ENCODE data around the gene ARMC10.

Gene ARMC10

GRCh38 chr7:103114576-103115008, 39.7 kb downstream of the ARMC10 start:
- H3K27ac ChIP-seq (ENCODE audit: low read depth, low read length, poor library complexity, severe bottlenecking) = no peak overlapping the region
- H3K9ac ChIP-seq (ENCODE audit: low read length) = no peak overlapping the region

GRCh38 chr7:103115771-103116170, 40.8 kb downstream of the ARMC10 start:
- H3F3A ChIP-seq (ENCODE audit: insufficient read depth, low read length) = no peaks in the 10 kb centered on the region
- no peak overlapping the region for H3K27ac ChIP-seq (ENCODE audit: low read depth, low read length, poor library complexity, severe bottlenecking)
- H2AFZ ChIP-seq (ENCODE audit: low read length) = no peak overlapping the region
- no peaks in the 10 kb centered on the region; the same call in 1 of the 2 replicates for H3K79me2 ChIP-seq (ENCODE audit: insufficient read depth, low read length)
- TF ChIP-seq CTCF (IDR thresholded peaks at IDR 0.05; ENCODE audit: low read length) (no peak), EZH2 (IDR thresholded peaks at IDR 0.05; ENCODE audit: borderline replicate concordance, low read length) (no peak)
- no peaks in the 10 kb centered on the region for H3K9me2 ChIP-seq (ENCODE audit: low read depth, low read length)
- H3K4me2 ChIP-seq (ENCODE audit: low read length) = no peak overlapping the region
- H4K20me1 ChIP-seq (ENCODE audit: insufficient read depth, low read length) = no peaks in the 10 kb centered on the region
- H3K4me3 ChIP-seq (ENCODE audit: low read depth, low read length, poor library complexity, severe bottlenecking) = no peak overlapping the region
- H3K36me3 ChIP-seq (ENCODE audit: insufficient read depth, low read length) = peaks cover 89% of the 10 kb centered on the region
- no peak overlapping the region for H3K9ac ChIP-seq (ENCODE audit: low read length)
- H3K27me3 ChIP-seq (ENCODE audit: insufficient read depth, low read length) = no peaks in the 10 kb centered on the region
- no peaks in the 10 kb centered on the region for H3K4me1 ChIP-seq (ENCODE audit: insufficient read depth, low read length, severe bottlenecking)
- peaks cover 4% of the 10 kb centered on the region; the same call in 1 of the 2 replicates for H3K9me3 ChIP-seq (ENCODE audit: low read length)

More at GRCh38 chr7:103114576-103115008, 39.7 kb downstream of the ARMC10 start:
- Histone ChIP-seq H2AFZ (ENCODE audit: low read length) (no peak overlapping the region), H3K4me2 (ENCODE audit: low read length) (no peak overlapping the region), H3K79me2 (ENCODE audit: insufficient read depth, low read length) (no peaks in the 10 kb centered on the region; the same call in 1 of the 2 replicates), H3K27me3 (ENCODE audit: insufficient read depth, low read length) (no peaks in the 10 kb centered on the region), H3K36me3 (ENCODE audit: insufficient read depth, low read length) (peaks cover 90% of the 10 kb centered on the region), H3K4me3 (ENCODE audit: low read depth, low read length, poor library complexity, severe bottlenecking) (no peak overlapping the region), H3K4me1 (ENCODE audit: insufficient read depth, low read length, severe bottlenecking) (no peaks in the 10 kb centered on the region), H3K9me3 (ENCODE audit: low read length) (peaks cover 4% of the 10 kb centered on the region; the same call in 1 of the 2 replicates), H3K9me2 (ENCODE audit: low read depth, low read length) (no peaks in the 10 kb centered on the region), H4K20me1 (ENCODE audit: insufficient read depth, low read length) (no peaks in the 10 kb centered on the region), H3F3A (ENCODE audit: insufficient read depth, low read length) (no peaks in the 10 kb centered on the region)
- TF ChIP-seq EZH2 (IDR thresholded peaks at IDR 0.05; ENCODE audit: borderline replicate concordance, low read length) = no peak
- no peak for TF ChIP-seq CTCF (IDR thresholded peaks at IDR 0.05; ENCODE audit: low read length)

GRCh38 chr7:103116511-103116910, 41.6 kb downstream of the ARMC10 start:
- Histone ChIP-seq H3K4me3 (ENCODE audit: low read depth, low read length, poor library complexity, severe bottlenecking) (no peak overlapping the region), H3K36me3 (ENCODE audit: insufficient read depth, low read length) (peaks cover 93% of the 10 kb centered on the region), H3K79me2 (ENCODE audit: insufficient read depth, low read length) (no peaks in the 10 kb centered on the region; the same call in 1 of the 2 replicates), H3K27me3 (ENCODE audit: insufficient read depth, low read length) (no peaks in the 10 kb centered on the region), H3K4me2 (ENCODE audit: low read length) (no peak overlapping the region), H3K9ac (ENCODE audit: low read length) (no peak overlapping the region), H3K9me2 (ENCODE audit: low read depth, low read length) (no peaks in the 10 kb centered on the region), H3K27ac (ENCODE audit: low read depth, low read length, poor library complexity, severe bottlenecking) (no peak overlapping the region), H3K9me3 (ENCODE audit: low read length) (peaks cover 4% of the 10 kb centered on the region; the same call in 1 of the 2 replicates), H2AFZ (ENCODE audit: low read length) (no peak overlapping the region), H3K4me1 (ENCODE audit: insufficient read depth, low read length, severe bottlenecking) (no peaks in the 10 kb centered on the region), H4K20me1 (ENCODE audit: insufficient read depth, low read length) (no peaks in the 10 kb centered on the region), H3F3A (ENCODE audit: insufficient read depth, low read length) (no peaks in the 10 kb centered on the region)
- TF ChIP-seq EZH2 (IDR thresholded peaks at IDR 0.05; ENCODE audit: borderline replicate concordance, low read length) (no peak), CTCF (IDR thresholded peaks at IDR 0.05; ENCODE audit: low read length) (no peak)
